K562 (cell line): ENCODE measurements around the gene ZNF629. TPM values are rescaled to one million over a fixed set of nuclear protein-coding genes. Genes with fewer than 3 reads are reported as not detected.

Source experiments
- GTF2E2 ChIP-seq: fragments of 200-800 bp; sonication (Bioruptor generic); IDR thresholded peaks from 2 replicates; pipeline ENCODE4 v1.6.1; 2016; ENCODE audit warnings: missing genetic modification characterization, missing compliant biosample characterization
- MAZ ChIP-seq, 2 experiments: fragments of 450-650 bp in 1 of 2; sonication (generic) in 1 of 2; formaldehyde crosslinking; IDR thresholded peaks in 1 of 2; conservative IDR thresholded peaks in 1 of 2; 2 replicates each; pipeline versions ENCODE4 v1.4.0 to v1.5.0; 2020; ENCODE audit warnings: mild to moderate bottlenecking in 1 of 2, missing genetic modification reagents in 1 of 2
- MCM2 ChIP-seq: fragments of 450-650 bp; IDR thresholded peaks from 2 replicates; pipeline ENCODE4 v1.6.1; 2017; ENCODE audit warnings: low read depth, mild to moderate bottlenecking
- RBM39 ChIP-seq: fragments of 200-400 bp; formaldehyde crosslinking; optimal IDR thresholded peaks from 2 replicates; pipeline ENCODE3; 2018; ENCODE audit warnings: low read depth, low read length
- TAF7 ChIP-seq: fragments of 450-650 bp; IDR thresholded peaks from 2 replicates; pipeline ENCODE4 v1.6.1; 2016; ENCODE audit warnings: missing genetic modification characterization, missing compliant biosample characterization
- TAL1 ChIP-seq: fragments of 450-650 bp; IDR thresholded peaks from 2 replicates; pipeline ENCODE4 v1.6.1; 2016; ENCODE audit warnings: mild to moderate bottlenecking
- TARDBP ChIP-seq: fragments of 450-650 bp; IDR thresholded peaks from 2 replicates; pipeline ENCODE4 v1.6.1; 2016
- TRIM24 ChIP-seq, 2 experiments: fragments of 450-650 bp; IDR thresholded peaks; 2 replicates each; pipeline ENCODE4 v1.6.1; 2016
- U2AF1 ChIP-seq: fragments of 200-400 bp; formaldehyde crosslinking; optimal IDR thresholded peaks from 2 replicates; pipeline ENCODE3; 2017; ENCODE audit warnings: mild to moderate bottlenecking, low read depth, low read length, moderate library complexity
- ZNF347 ChIP-seq: fragments of 450-650 bp; formaldehyde crosslinking; IDR thresholded peaks from 2 replicates; pipeline ENCODE4 v1.4.0; 2020; ENCODE audit warnings: low read depth, mild to moderate bottlenecking, moderate library complexity
- polyA plus RNA-seq, 8 experiments: library from polyadenylated mRNA; depleted of rRNA in 4 of 8; stranded (reverse) in 5 of 8; unstranded in 3 of 8; fragments of >200 nt; fragmentation: Nextera tagmentation in 2 of 8; fragmentation: Illumina TruSeq in 1 of 8; extraction: Ambion mirVana in 2 of 8; extraction: Trizol in 1 of 8; gene quantifications; 2 replicates each; pipeline versions ENCODE4 v1.2.1 to v1.2.3, GENCODE V29; 2011 to 2014; ENCODE audit warnings: inconsistent platforms in 1 of 8, missing spikeins in 1 of 8
- total RNA-seq, 7 experiments: library from RNA; depleted of rRNA in 6 of 7; stranded (reverse); fragments of >200 nt in 6 of 7; fragmentation: Illumina TruSeq in 2 of 7; extraction: Trizol in 2 of 7; gene quantifications; 2 replicates each; pipeline versions ENCODE4 v1.2.1 to v1.2.3, GENCODE V29; 2011 to 2021; ENCODE audit warnings: low replicate concordance in 1 of 7
- TF ChIP-seq, protein P1 (sequence below): fragments of 450-650 bp; formaldehyde crosslinking; IDR thresholded peaks from 2 replicates; pipeline ENCODE4 v1.4.0; 2022; ENCODE audit warnings: missing genetic modification characterization
- TF ChIP-seq, protein P2 (sequence below): fragments of 450-650 bp; IDR thresholded peaks from 2 replicates; pipeline ENCODE4 v1.6.1; 2016
- TF ChIP-seq, protein P3 (sequence below): sonication (generic); IDR thresholded peaks from 2 replicates; pipeline ENCODE4 v1.6.1; 2016
- TF ChIP-seq, protein P4 (sequence below), 2 experiments: fragments of 450-650 bp; IDR thresholded peaks; 2 replicates each; pipeline ENCODE4 v1.6.1; 2018; ENCODE audit warnings: mild to moderate bottlenecking in 2 of 2, low read depth in 1 of 2; ENCODE audit not compliant: partially characterized antibody in 2 of 2
- TF ChIP-seq, protein P5 (sequence below): sonication (generic); formaldehyde crosslinking; IDR thresholded peaks from 2 replicates; pipeline ENCODE4 v1.8.0; 2022; ENCODE audit warnings: missing genetic modification reagents, mild to moderate bottlenecking, borderline replicate concordance

Gene ZNF629
- total and polyA plus RNA-seq, 9 of the 15 experiments (the other 6 are each of a cell fraction or from before 2014, with no cell fraction given) = 0.44 to 18.8 (median 7.4) TPM

DNA sequence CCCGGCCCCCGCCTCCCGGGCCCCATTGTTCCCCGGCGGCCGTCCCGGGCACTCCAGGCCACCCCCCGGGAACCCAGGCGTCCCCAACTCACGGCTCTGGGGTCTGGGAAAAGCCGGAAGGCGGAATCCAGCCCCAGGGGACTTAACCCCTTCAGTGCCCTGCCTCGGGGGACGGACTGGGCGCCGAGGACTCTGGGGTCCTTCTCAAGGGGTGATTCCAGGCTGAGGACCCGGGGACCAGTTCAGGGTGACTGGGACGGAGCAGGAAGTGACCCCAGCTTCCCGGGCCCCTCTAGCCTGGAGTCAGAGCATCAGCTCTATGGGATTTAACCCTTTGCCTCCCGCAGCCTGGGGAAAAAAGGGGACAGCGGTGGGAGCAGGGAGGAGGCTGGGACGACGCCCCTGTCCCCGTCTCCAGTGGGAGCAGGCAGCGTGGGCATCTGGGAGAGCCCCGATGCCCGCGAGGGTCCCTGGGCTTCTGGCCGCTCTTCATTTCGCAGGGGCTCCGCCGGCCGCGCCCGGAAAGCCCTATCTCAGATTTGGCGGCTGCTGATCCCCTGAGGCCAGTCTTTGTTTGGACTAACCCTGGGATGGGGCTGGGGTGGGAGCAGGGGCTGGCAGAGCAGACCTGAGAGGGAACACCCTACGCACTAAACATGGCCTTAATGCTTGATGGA lies at the start of gene ZNF629 (continued):
- no peak for TF ChIP-seq RBM39
- TF ChIP-seq, protein P1, sequence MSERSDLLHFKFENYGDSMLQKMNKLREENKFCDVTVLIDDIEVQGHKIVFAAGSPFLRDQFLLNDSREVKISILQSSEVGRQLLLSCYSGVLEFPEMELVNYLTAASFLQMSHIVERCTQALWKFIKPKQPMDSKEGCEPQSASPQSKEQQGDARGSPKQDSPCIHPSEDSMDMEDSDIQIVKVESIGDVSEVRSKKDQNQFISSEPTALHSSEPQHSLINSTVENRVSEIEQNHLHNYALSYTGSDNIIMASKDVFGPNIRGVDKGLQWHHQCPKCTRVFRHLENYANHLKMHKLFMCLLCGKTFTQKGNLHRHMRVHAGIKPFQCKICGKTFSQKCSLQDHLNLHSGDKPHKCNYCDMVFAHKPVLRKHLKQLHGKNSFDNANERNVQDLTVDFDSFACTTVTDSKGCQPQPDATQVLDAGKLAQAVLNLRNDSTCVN (CRISPR knock-in tag) = no peak
- TF ChIP-seq, protein P2, sequence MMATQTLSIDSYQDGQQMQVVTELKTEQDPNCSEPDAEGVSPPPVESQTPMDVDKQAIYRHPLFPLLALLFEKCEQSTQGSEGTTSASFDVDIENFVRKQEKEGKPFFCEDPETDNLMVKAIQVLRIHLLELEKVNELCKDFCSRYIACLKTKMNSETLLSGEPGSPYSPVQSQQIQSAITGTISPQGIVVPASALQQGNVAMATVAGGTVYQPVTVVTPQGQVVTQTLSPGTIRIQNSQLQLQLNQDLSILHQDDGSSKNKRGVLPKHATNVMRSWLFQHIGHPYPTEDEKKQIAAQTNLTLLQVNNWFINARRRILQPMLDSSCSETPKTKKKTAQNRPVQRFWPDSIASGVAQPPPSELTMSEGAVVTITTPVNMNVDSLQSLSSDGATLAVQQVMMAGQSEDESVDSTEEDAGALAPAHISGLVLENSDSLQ = no peak
- TF ChIP-seq TARDBP = no peak
- no peak for TF ChIP-seq ZNF347 (CRISPR knock-in tag)
- peak; percentile 98 for TF ChIP-seq GTF2E2
- TF ChIP-seq MCM2 = no peak
- TF ChIP-seq TRIM24 (IDR thresholded peaks at IDR 0.05) = no peak
- no peak for TF ChIP-seq U2AF1
- peak; percentile 88 for TF ChIP-seq TAF7
- TF ChIP-seq, protein P3, sequence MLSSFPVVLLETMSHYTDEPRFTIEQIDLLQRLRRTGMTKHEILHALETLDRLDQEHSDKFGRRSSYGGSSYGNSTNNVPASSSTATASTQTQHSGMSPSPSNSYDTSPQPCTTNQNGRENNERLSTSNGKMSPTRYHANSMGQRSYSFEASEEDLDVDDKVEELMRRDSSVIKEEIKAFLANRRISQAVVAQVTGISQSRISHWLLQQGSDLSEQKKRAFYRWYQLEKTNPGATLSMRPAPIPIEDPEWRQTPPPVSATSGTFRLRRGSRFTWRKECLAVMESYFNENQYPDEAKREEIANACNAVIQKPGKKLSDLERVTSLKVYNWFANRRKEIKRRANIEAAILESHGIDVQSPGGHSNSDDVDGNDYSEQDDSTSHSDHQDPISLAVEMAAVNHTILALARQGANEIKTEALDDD = no peak
- peak; percentile 83 to 92 for TF ChIP-seq MAZ (CRISPR knock-in tag; conservative IDR thresholded peaks at IDR 0.05 in 1 of 2, IDR thresholded peaks at IDR 0.05 in 1 of 2)
- no peak for TF ChIP-seq TAL1
- TF ChIP-seq, protein P4, sequence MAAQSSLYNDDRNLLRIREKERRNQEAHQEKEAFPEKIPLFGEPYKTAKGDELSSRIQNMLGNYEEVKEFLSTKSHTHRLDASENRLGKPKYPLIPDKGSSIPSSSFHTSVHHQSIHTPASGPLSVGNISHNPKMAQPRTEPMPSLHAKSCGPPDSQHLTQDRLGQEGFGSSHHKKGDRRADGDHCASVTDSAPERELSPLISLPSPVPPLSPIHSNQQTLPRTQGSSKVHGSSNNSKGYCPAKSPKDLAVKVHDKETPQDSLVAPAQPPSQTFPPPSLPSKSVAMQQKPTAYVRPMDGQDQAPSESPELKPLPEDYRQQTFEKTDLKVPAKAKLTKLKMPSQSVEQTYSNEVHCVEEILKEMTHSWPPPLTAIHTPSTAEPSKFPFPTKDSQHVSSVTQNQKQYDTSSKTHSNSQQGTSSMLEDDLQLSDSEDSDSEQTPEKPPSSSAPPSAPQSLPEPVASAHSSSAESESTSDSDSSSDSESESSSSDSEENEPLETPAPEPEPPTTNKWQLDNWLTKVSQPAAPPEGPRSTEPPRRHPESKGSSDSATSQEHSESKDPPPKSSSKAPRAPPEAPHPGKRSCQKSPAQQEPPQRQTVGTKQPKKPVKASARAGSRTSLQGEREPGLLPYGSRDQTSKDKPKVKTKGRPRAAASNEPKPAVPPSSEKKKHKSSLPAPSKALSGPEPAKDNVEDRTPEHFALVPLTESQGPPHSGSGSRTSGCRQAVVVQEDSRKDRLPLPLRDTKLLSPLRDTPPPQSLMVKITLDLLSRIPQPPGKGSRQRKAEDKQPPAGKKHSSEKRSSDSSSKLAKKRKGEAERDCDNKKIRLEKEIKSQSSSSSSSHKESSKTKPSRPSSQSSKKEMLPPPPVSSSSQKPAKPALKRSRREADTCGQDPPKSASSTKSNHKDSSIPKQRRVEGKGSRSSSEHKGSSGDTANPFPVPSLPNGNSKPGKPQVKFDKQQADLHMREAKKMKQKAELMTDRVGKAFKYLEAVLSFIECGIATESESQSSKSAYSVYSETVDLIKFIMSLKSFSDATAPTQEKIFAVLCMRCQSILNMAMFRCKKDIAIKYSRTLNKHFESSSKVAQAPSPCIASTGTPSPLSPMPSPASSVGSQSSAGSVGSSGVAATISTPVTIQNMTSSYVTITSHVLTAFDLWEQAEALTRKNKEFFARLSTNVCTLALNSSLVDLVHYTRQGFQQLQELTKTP (IDR thresholded peaks at IDR 0.05; ENCODE audit: low read depth in 1 of 2, partially characterized antibody in 2 of 2) = peak in 1 of 2 experiments; percentile 59
- TF ChIP-seq, protein P5, sequence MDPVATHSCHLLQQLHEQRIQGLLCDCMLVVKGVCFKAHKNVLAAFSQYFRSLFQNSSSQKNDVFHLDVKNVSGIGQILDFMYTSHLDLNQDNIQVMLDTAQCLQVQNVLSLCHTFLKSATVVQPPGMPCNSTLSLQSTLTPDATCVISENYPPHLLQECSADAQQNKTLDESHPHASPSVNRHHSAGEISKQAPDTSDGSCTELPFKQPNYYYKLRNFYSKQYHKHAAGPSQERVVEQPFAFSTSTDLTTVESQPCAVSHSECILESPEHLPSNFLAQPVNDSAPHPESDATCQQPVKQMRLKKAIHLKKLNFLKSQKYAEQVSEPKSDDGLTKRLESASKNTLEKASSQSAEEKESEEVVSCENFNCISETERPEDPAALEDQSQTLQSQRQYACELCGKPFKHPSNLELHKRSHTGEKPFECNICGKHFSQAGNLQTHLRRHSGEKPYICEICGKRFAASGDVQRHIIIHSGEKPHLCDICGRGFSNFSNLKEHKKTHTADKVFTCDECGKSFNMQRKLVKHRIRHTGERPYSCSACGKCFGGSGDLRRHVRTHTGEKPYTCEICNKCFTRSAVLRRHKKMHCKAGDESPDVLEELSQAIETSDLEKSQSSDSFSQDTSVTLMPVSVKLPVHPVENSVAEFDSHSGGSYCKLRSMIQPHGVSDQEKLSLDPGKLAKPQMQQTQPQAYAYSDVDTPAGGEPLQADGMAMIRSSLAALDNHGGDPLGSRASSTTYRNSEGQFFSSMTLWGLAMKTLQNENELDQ (CRISPR knock-in tag) = no peak
